GM10847 (cell line): Measurements from ENCODE around the gene ZC3H12C.

ENCODE experiments used
- POLR2A ChIP-seq: IDR thresholded peaks from 2 replicates; pipeline ENCODE4 v1.6.1; 2011; ENCODE audit not compliant: insufficient read length; ENCODE audit errors: extremely low read depth

Gene ZC3H12C

DNA sequence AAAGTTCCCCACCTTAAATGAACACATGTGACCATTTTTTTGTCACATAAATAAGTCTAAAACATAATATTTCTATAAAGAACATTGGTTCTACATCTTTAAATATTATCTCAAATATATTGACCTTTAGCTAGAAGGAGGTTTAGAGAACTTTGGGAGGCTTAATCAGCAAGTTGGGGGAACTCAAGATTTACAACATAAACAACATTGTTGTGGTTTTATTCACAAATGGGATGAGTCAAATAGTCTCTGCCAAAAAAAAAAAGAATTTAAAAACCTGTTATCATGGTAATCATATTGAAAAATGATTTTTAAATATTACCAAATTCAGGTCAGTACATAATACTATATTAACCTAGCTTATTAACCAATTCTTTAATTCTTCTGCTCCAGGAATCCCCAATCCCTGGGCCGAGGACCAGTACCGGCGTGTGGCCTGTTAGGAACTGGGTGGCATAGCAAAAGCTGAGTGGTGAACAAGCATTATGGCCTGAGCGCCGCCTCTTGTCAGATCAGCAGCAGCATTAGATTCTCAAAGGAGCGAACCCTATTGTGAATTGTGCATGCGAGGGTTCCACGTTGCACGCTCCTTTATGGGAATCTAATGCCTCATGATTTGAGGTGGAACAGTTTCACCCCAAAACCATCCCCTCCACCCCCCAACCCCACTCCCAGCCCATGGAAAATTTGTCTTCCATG lies 105.0 kb downstream of the ZC3H12C start:
- no peak for TF ChIP-seq POLR2A

DNA sequence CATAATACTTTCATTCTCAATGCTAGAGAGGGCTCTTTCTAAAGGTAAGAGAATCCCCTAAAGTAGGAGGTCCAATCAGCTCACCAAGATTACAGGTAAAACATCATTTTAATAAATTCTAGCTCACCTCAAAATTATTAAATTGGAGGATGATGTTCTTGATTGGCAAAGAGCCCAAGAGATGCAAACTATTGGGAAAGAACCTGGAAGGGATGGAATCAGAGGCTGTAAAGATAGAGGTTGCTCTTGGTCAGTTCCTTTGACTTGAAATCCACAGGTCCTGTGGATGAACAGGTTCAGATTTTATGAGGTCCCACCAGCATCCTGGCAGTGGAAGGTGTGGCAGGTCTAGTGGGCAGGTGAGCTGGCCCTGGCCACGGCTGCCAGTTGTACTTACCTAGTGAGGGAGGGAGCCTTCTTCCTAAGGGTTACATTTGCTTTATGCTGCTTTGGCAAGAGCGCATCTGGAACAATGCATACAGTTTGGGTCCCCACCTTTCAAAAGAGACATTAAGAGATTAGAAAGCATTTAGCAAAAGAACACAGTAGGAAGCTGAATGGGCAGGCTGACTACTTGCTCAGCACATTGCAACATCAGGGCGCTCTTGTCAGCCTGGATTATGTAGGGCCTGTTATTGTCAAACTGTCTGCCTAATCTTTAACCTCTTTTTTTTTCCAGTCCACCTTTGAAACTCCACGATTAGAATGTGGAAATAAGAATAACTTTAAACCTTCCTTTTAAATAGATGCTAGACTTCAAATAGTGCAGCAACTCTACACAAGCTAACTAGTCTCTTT lies 106.2 kb downstream of the ZC3H12C start:
- TF ChIP-seq POLR2A = no peak

DNA sequence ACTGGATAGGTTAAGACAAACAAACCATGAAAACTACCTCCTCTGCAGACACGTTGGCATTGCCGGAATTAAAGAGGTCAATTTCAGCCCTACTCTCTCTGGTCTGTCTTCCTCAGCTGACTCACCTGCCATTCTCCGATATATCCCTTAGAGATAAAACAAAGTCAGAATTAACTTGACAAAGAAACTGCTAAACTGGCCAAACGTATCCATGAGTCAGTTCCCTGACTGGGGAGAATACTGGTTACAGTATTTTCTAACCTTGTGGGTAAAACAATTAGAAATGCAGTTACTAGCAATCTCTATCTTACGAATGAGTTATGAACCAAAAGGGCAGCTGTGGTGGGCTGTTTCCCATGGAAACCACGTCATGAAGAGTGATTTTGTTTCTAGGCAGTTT lies 107.0 kb downstream of the ZC3H12C start:
- TF ChIP-seq POLR2A = no peak

DNA sequence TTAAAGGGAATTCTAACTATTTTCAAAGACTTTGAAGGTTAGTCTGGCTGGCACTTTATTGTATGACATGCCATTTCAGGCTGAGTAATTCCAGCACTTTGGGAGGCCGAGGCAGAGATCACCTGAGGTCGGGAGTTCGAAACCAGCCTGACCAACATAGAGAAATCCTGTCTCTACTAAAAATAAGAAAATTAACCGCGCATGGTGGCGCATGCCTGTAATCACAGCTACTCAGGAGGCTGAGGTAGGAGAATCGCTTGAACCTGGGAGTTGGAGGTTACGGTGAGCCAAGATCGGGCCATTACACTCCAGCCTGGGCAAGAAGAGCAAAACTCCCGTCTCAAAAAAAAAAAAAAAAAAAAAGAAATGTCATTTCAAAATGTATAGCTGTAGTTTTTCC lies 107.6 kb downstream of the ZC3H12C start:
- TF ChIP-seq POLR2A = no peak

DNA sequence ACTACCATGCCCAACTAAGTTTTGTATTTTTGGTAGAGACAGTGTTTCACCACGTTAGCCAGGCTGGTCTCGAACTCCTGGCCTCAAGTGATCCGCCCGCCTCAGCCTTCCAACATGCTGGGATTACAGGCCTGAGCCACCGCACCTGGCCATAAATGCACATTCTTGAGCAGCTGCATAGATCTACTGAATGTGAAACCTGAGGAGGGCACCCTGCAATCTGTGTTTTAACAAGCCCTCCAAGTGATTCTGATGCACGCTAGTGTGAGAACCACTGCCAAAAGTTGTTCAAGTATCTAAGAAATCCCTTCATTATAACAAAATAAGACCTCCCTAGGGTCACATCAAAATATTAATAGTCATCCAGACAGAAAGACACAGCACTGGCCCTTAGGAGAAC lies 113.9 kb downstream of the ZC3H12C start:
- no peak for TF ChIP-seq POLR2A

DNA sequence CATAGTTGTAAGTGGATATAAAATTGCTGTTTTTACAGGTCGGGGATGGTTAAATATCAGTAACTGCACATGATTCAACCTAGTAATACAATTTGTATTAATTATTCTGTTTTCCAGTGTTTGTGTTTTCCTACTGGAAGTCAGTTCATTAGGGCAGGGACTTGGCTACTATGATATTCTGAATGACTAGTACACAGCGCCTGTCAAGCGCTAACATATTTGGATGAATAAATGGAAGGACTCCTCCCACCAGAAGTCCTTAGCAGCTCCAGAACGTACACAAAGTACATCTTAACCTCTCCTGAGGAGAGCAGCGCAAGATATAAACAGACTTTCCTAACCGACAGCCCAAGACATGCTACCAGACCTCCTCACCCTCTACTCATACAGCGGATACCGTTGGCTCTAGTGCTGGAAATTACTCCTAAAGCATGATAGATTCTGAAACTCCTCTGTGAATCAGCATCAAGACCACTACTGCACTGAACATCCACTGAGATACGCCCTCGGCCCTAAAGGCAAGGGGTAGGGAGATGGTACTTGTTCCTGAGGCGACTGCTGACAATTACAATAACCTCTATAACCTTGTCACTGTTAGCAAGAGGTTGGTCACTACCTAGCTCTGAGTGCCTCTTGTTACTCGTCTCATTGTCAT lies 124.2 kb downstream of the ZC3H12C start:
- no peak for TF ChIP-seq POLR2A

DNA sequence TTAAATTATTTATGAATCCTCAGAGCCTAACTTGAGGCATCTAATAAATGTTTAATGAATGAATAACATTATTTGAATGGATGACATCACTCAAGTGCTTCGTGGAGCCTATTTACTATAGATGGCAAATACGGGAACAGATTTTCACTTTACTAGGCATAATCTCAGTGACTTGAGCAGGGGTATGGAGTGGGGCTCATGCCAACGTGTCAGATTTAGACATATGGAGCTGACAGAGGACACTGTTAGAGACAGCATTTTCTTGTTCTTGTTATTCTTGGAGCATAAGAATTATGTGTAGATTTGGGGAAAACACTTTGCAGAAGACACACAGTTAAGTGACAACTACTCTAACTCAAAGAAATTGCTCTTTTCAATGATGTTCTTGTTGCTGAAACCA lies 124.7 kb downstream of the ZC3H12C start:
- no peak for TF ChIP-seq POLR2A

DNA sequence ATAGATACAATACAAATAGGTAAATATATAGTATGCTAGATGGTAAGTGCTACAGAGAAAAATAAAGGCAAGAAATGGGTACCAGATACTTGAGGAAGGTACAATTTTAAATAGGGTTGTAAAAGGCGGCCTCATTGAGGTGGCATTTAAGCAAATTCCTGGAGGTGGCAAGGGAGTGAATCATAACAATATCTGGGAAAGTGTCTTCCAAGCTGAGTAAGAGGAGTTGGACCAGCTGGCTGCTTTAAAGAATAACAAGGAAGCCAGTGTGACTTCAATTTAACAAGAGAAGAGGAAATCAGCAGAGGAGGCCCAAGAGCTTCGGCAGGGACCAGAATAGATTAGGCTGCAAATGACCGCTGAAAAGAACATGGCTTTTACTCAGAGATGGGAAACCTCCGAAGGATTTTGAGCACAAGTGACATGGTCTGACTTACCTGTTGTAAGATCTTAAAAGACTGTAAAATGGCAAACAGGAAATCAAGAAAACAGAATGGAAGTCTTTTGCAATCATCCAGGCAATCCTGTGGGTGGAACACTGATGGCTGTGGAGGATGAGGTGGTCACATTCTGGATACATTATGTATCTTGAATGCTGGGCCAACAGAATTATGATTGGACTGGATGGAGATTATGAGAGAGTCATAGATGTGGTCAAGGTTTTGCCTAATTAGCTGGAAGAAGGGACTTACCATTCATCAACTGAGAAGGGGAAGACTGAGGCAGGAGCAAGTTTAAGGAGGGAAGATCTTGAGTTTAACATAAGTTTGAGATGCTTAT lies 126.0 kb downstream of the ZC3H12C start:
- TF ChIP-seq POLR2A = no peak
